H9 (cell line): Measurements from ENCODE around the gene SDC3. TPM values are rescaled to one million over a fixed set of nuclear protein-coding genes. Genes with fewer than 3 reads are reported as not detected.
A peak's percentile ranks its signal among the peaks of the same experiment; 100 is the strongest.

Experiments
- DNase-seq: peaks from one replicate; pipeline ENCODE4 v3.0.0-alpha.2; 2017
- H2AFZ ChIP-seq: one replicate; pipeline ENCODE4 v1.6.1; 2013; ENCODE audit warnings: mild to moderate bottlenecking, low read length, control low read depth, moderate library complexity
- H2AK5ac ChIP-seq: 2 replicates; pipeline ENCODE4 v1.6.1; 2013; ENCODE audit warnings: low read length, control low read depth, mixed read lengths; ENCODE audit not compliant: insufficient read length
- H2BK120ac ChIP-seq: one replicate; pipeline ENCODE4 v1.6.1; 2013; ENCODE audit warnings: low read depth, mild to moderate bottlenecking, low read length, control low read depth, inconsistent platforms; ENCODE audit not compliant: poor library complexity, severe bottlenecking
- H2BK12ac ChIP-seq: 2 replicates; pipeline ENCODE4 v1.6.1; 2013; ENCODE audit warnings: low read length, control low read depth, mixed read lengths, low read depth; ENCODE audit not compliant: insufficient read length
- H2BK15ac ChIP-seq: 2 replicates; pipeline ENCODE4 v1.6.1; 2013; ENCODE audit warnings: low read depth, low read length, control low read depth
- H2BK20ac ChIP-seq: one replicate; pipeline ENCODE4 v1.6.1; 2013; ENCODE audit warnings: low read depth, mild to moderate bottlenecking, low read length, control low read depth, inconsistent platforms; ENCODE audit not compliant: poor library complexity, severe bottlenecking
- H2BK5ac ChIP-seq: 2 replicates; pipeline ENCODE4 v1.6.1; 2013; ENCODE audit warnings: low read length, control low read depth, mixed read lengths; ENCODE audit not compliant: insufficient read length
- H3K14ac ChIP-seq: 2 replicates; pipeline ENCODE4 v1.6.1; 2013; ENCODE audit warnings: low read length, control low read depth; ENCODE audit not compliant: insufficient read depth
- H3K18ac ChIP-seq: 2 replicates; pipeline ENCODE4 v1.6.1; 2013; ENCODE audit warnings: low read depth, mild to moderate bottlenecking, mixed read lengths, low read length, control low read depth; ENCODE audit not compliant: insufficient read length
- H3K23ac ChIP-seq: 2 replicates; pipeline ENCODE4 v1.6.1; 2013; ENCODE audit warnings: low read length, control low read depth, mixed read lengths, low read depth; ENCODE audit not compliant: insufficient read length
- H3K23me2 ChIP-seq: 2 replicates; pipeline ENCODE4 v1.6.1; 2013; ENCODE audit warnings: low read depth, mild to moderate bottlenecking, mixed read lengths, low read length, control low read depth; ENCODE audit not compliant: insufficient read length, poor library complexity, severe bottlenecking
- H3K27ac ChIP-seq: 2 replicates; pipeline ENCODE4 v1.5.1; 2013; ENCODE audit warnings: low read length, control low read depth, mixed read lengths, low read depth; ENCODE audit not compliant: insufficient read length
- H3K27me3 ChIP-seq: 2 replicates; pipeline ENCODE4 v1.6.1; 2013; ENCODE audit warnings: low read length, control low read depth, inconsistent platforms; ENCODE audit not compliant: insufficient read depth
- H3K4ac ChIP-seq: 2 replicates; pipeline ENCODE4 v1.6.1; 2013; ENCODE audit warnings: low read depth, mild to moderate bottlenecking, control low read depth, inconsistent platforms, low read length, moderate library complexity
- H3K4me1 ChIP-seq: 2 replicates; pipeline ENCODE4 v1.6.1; 2013; ENCODE audit warnings: low read length, control low read depth, inconsistent platforms; ENCODE audit not compliant: insufficient read depth
- H3K4me2 ChIP-seq: 2 replicates; pipeline ENCODE4 v1.6.1; 2013; ENCODE audit warnings: low read length, control low read depth, mixed read lengths; ENCODE audit not compliant: insufficient read length, insufficient read depth
- H3K56ac ChIP-seq: 2 replicates; pipeline ENCODE4 v1.6.1; 2013; ENCODE audit warnings: low read depth, mild to moderate bottlenecking, mixed read lengths, low read length, control low read depth; ENCODE audit not compliant: insufficient read length
- H3K79me1 ChIP-seq: 2 replicates; pipeline ENCODE4 v1.6.1; 2013; ENCODE audit warnings: low read depth, mild to moderate bottlenecking, moderate library complexity, low read length, control low read depth, inconsistent platforms; ENCODE audit not compliant: insufficient read depth, poor library complexity, severe bottlenecking
- H3K79me2 ChIP-seq: 2 replicates; pipeline ENCODE4 v1.6.1; 2013; ENCODE audit warnings: low read length, control low read depth, inconsistent platforms; ENCODE audit not compliant: insufficient read depth
- H3K9ac ChIP-seq: 2 replicates; pipeline ENCODE4 v1.6.1; 2013; ENCODE audit warnings: low read length, control low read depth, mixed read lengths; ENCODE audit not compliant: insufficient read length; ENCODE audit errors: extremely low read depth
- H3K9me3 ChIP-seq: one replicate; pipeline ENCODE4 v1.6.1; 2013; ENCODE audit warnings: low read depth, low read length, inconsistent platforms; ENCODE audit not compliant: control insufficient read depth
- H3T11ph ChIP-seq: one replicate; pipeline ENCODE4 v1.6.1; 2013; ENCODE audit warnings: mild to moderate bottlenecking, low read length, control low read depth, inconsistent platforms
- H4K20me1 ChIP-seq: one replicate; pipeline ENCODE4 v1.6.1; 2013; ENCODE audit not compliant: control insufficient read depth, insufficient read length, insufficient read depth
- H4K5ac ChIP-seq: 2 replicates; pipeline ENCODE4 v1.6.1; 2013; ENCODE audit warnings: low read depth, mild to moderate bottlenecking, mixed read lengths, low read length, control low read depth; ENCODE audit not compliant: insufficient read length
- H4K8ac ChIP-seq: replicated peaks from 2 replicates; pipeline ENCODE4 v1.6.1; 2013; ENCODE audit warnings: low read length, control low read depth, mixed read lengths, low read depth; ENCODE audit not compliant: insufficient read length
- H4K91ac ChIP-seq: 2 replicates; pipeline ENCODE4 v1.6.1; 2013; ENCODE audit warnings: low read depth, mild to moderate bottlenecking, moderate library complexity, mixed read lengths, low read length, control low read depth; ENCODE audit not compliant: insufficient read length
- H3K27ac Mint-ChIP-seq, 3 experiments: 2 replicates in 2 of 3; 3 replicates in 1 of 3; pipeline ENCODE4 v1.8.0; 2020 to 2021; ENCODE audit warnings: mixed read lengths in 3 of 3, mild to moderate bottlenecking in 1 of 3, moderate library complexity in 1 of 3
- H3K27me3 Mint-ChIP-seq: 2 replicates; pipeline ENCODE4 v1.8.0; 2021; ENCODE audit warnings: low read depth, mild to moderate bottlenecking, moderate library complexity, mixed read lengths
- H3K36me3 Mint-ChIP-seq, 3 experiments: 2 replicates in 2 of 3; 3 replicates in 1 of 3; pipeline ENCODE4 v1.8.0; 2020 to 2021; ENCODE audit warnings: low read depth in 3 of 3, mixed read lengths in 3 of 3; ENCODE audit not compliant: insufficient read depth in 1 of 3
- H3K4me1 Mint-ChIP-seq, 2 experiments: 2 replicates each; pipeline ENCODE4 v1.8.0; 2020; ENCODE audit warnings: mixed read lengths in 2 of 2
- H3K4me3 Mint-ChIP-seq, 2 experiments: 2 replicates in 1 of 2; 3 replicates in 1 of 2; pipeline ENCODE4 v1.8.0; 2020 to 2021; ENCODE audit warnings: mild to moderate bottlenecking in 2 of 2, mixed read lengths in 2 of 2, moderate library complexity in 1 of 2
- H3K9me3 Mint-ChIP-seq, 2 experiments: 2 replicates in 1 of 2; 3 replicates in 1 of 2; pipeline ENCODE4 v1.8.0; 2020; ENCODE audit warnings: mild to moderate bottlenecking in 2 of 2, mixed read lengths in 2 of 2, moderate library complexity in 1 of 2
- WGBS: extraction: QIAGEN DNeasy Blood & Tissue Kit; methylation state at CpG from one replicate; pipeline ENCODE4 v1.1.7; 2013; ENCODE audit warnings: missing lambda C conversion rate, low lambda C conversion rate, mixed read lengths; ENCODE audit not compliant: insufficient read length; ENCODE audit errors: extremely low coverage; 5-methylcytosine and 5-hydroxymethylcytosine counted together
- total RNA-seq: library from RNA; stranded (reverse); gene quantifications from 2 replicates; pipeline ENCODE4 v1.2.1, GENCODE V29; 2021
- TF ChIP-seq, protein P1 (sequence below): fragments of 200-600 bp; sonication (generic); conservative IDR thresholded peaks from 3 replicates; pipeline ENCODE4 v1.8.0; 2021; ENCODE audit warnings: antibody characterized with exemption, mild to moderate bottlenecking

Gene SDC3
- total RNA-seq, 1 experiment from 2014 or later, result 25.9 TPM

DNA sequence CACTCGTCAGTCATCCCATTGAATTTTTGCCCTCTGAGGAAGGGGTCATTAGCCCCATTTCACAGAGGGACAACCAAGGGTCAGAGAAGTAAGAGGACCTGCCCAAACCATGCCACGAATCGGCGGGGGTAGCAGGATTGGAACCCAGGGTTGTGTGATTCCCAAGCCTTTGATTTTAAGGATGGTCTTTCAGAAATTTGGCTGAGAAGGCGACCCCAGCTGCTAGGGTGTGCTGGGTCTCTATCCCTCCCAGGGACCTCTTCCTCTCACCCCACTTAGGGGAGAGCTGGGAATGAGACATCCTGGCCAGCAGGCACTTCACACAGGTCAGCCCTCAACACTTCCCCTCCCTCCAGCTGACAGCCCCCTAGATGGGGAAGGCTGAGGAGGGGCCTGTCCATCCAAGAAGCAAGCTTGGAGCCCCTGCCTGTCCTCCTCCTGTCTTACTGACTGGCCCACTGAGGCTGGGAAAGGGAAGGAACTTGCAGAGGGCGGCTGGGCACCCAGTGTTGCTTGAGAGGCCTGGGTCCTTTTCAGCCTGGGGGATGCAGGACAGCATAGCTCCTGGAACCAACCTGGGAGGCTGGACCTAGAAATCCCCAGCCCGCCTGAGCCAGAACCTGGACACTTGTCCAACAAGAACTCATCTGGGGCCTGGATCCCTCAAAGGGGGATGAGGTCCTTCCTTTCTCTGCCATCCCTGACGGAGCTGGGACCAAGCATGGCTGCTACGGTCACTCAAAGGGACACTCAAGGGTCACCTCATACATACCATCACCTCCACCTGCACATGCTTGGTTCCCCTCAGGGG lies 1.7 kb downstream of the SDC3 start:
- Histone ChIP-seq H2BK12ac (no peak overlapping the region), H3K18ac (no peak overlapping the region), H3K23ac (no peak overlapping the region), H2BK20ac (no peak overlapping the region), H2BK15ac (no peak overlapping the region), H3K79me1 (no peaks in the 10 kb centered on the region), H4K5ac (no peak overlapping the region), H3K9me3 (no peaks in the 10 kb centered on the region), H2AK5ac (no peak overlapping the region), H2BK5ac (no peak overlapping the region), H3K4ac (no peak overlapping the region), H3K4me1 (peaks cover 5% of the 10 kb centered on the region; the same call in 1 of the 2 replicates), H3K56ac (no peak overlapping the region), H3K14ac (no peak overlapping the region), H3K27me3 (no peaks in the 10 kb centered on the region), H3T11ph (no peak overlapping the region), H3K27ac (no peak overlapping the region), H4K8ac (no peak overlapping the region), H3K4me2 (peak overlapping the region; percentile 19), H2BK120ac (no peak overlapping the region), H3K23me2 (peaks cover 7% of the 10 kb centered on the region), H3K79me2 (0 out of 2 replicates have a peak, but pooled peaks cover 2% of the 10 kb centered on the region), H2AFZ (no peak overlapping the region), H4K91ac (no peak overlapping the region), H4K20me1 (peaks cover 6% of the 10 kb centered on the region), H3K9ac (no peak overlapping the region)
- Mint-ChIP-seq H3K27me3 (peaks cover 31% of the 10 kb centered on the region), H3K27ac (0 out of 7 replicates have a peak overlapping the region, but pooled peaks of 1 of the 3 experiments have one; percentile 77), H3K9me3 (no peaks in the 10 kb centered on the region), H3K4me1 (peaks cover 50 to 74% of the 10 kb centered on the region in 2 experiments), H3K4me3 (peak overlapping the region; percentile 79 to 91), H3K36me3 (no peaks in the 10 kb centered on the region)
- no peak for DNase-seq
- TF ChIP-seq, protein P1, sequence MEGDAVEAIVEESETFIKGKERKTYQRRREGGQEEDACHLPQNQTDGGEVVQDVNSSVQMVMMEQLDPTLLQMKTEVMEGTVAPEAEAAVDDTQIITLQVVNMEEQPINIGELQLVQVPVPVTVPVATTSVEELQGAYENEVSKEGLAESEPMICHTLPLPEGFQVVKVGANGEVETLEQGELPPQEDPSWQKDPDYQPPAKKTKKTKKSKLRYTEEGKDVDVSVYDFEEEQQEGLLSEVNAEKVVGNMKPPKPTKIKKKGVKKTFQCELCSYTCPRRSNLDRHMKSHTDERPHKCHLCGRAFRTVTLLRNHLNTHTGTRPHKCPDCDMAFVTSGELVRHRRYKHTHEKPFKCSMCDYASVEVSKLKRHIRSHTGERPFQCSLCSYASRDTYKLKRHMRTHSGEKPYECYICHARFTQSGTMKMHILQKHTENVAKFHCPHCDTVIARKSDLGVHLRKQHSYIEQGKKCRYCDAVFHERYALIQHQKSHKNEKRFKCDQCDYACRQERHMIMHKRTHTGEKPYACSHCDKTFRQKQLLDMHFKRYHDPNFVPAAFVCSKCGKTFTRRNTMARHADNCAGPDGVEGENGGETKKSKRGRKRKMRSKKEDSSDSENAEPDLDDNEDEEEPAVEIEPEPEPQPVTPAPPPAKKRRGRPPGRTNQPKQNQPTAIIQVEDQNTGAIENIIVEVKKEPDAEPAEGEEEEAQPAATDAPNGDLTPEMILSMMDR, result no peak
- WGBS, result no CpG with 5 or more reads among the region's 9 CpGs
